HepG2 (cell line): ENCODE measurements around the gene CRKL. TPM values are rescaled to one million over a fixed set of nuclear protein-coding genes. Genes with fewer than 3 reads are reported as not detected.

Source experiments
- AGO2 ChIP-seq: fragments of 200-400 bp; formaldehyde crosslinking; optimal IDR thresholded peaks from 2 replicates; pipeline ENCODE3; 2017; ENCODE audit warnings: mild to moderate bottlenecking, low read depth, low read length, moderate library complexity
- ERF ChIP-seq: IDR thresholded peaks from 2 replicates; pipeline ENCODE4 v1.6.1; 2018; ENCODE audit warnings: missing biosample characterization, missing genetic modification reagents
- NRL ChIP-seq: sonication (generic); formaldehyde crosslinking; IDR thresholded peaks from 2 replicates; pipeline ENCODE4 v1.5.0; 2020; ENCODE audit warnings: missing genetic modification reagents, mild to moderate bottlenecking, moderate library complexity, borderline replicate concordance
- PAXIP1 ChIP-seq: sonication (generic); formaldehyde crosslinking; conservative IDR thresholded peaks from 2 replicates; pipeline ENCODE4 v1.4.0; 2020; ENCODE audit warnings: mild to moderate bottlenecking, missing genetic modification reagents, moderate library complexity
- PBX3 ChIP-seq: sonication (generic); formaldehyde crosslinking; IDR thresholded peaks from 2 replicates; pipeline ENCODE4 v1.8.1; 2023; ENCODE audit warnings: missing genetic modification reagents, inconsistent platforms, borderline replicate concordance
- PHF21A ChIP-seq: sonication (generic); formaldehyde crosslinking; IDR thresholded peaks from 2 replicates; pipeline ENCODE4 v1.5.0; 2020; ENCODE audit warnings: mild to moderate bottlenecking, missing genetic modification reagents
- SMARCE1 ChIP-seq: fragments of 450-650 bp; IDR thresholded peaks from 2 replicates; pipeline ENCODE4 v1.6.1; 2017; ENCODE audit warnings: borderline replicate concordance
- TMF1 ChIP-seq: sonication (generic); formaldehyde crosslinking; IDR thresholded peaks from 2 replicates; pipeline ENCODE4 v1.8.1; 2022; ENCODE audit warnings: low read depth, missing genetic modification reagents
- ZFYVE20 ChIP-seq: sonication (generic); formaldehyde crosslinking; IDR thresholded peaks from 2 replicates; pipeline ENCODE4 v1.8.0; 2023; ENCODE audit warnings: low read depth, mild to moderate bottlenecking, moderate library complexity, missing genetic modification reagents, borderline replicate concordance
- ZNF431 ChIP-seq: sonication (generic); formaldehyde crosslinking; IDR thresholded peaks from 2 replicates; pipeline ENCODE4 v1.9.0; 2022; ENCODE audit warnings: missing genetic modification reagents, low read depth, mild to moderate bottlenecking, borderline replicate concordance
- ZNF660 ChIP-seq: sonication (generic); formaldehyde crosslinking; IDR thresholded peaks from 2 replicates; pipeline ENCODE4 v1.5.1; 2020; ENCODE audit warnings: mild to moderate bottlenecking, low read depth, missing genetic modification reagents, borderline replicate concordance
- ZNF776 ChIP-seq: sonication (generic); formaldehyde crosslinking; IDR thresholded peaks from 2 replicates; pipeline ENCODE4 v1.4.0; 2020; ENCODE audit warnings: mild to moderate bottlenecking, missing genetic modification reagents
- ZSCAN12 ChIP-seq: sonication (generic); formaldehyde crosslinking; IDR thresholded peaks from 2 replicates; pipeline ENCODE4 v1.9.0; 2021; ENCODE audit warnings: mild to moderate bottlenecking, missing genetic modification reagents
- polyA plus RNA-seq, 8 experiments: library from polyadenylated mRNA; depleted of rRNA in 3 of 8; stranded (reverse) in 7 of 8; unstranded in 1 of 8; fragments of >200 nt; fragmentation: Illumina TruSeq in 4 of 8; extraction: Trizol in 4 of 8; gene quantifications; 2 replicates each; pipeline versions ENCODE4 v1.2.1 to v1.2.3, GENCODE V29; 2011 to 2016; ENCODE audit warnings: low read depth in 4 of 8, missing spikeins in 1 of 8, mixed read lengths in 1 of 8; ENCODE audit not compliant: insufficient read depth in 1 of 8
- total RNA-seq, 5 experiments: library from RNA; depleted of rRNA; stranded (reverse); fragments of >200 nt; fragmentation: Illumina TruSeq; extraction: Trizol; gene quantifications; 2 replicates each; pipeline ENCODE4 v1.2.3, GENCODE V29; 2016; ENCODE audit warnings: low read depth in 1 of 5
- TF ChIP-seq, protein P1 (sequence below): sonication (generic); formaldehyde crosslinking; IDR thresholded peaks from 2 replicates; pipeline ENCODE4 v1.4.0; 2020; ENCODE audit warnings: missing genetic modification reagents
- TF ChIP-seq, protein P2 (sequence below), 2 experiments: sonication (generic) in 1 of 2; formaldehyde crosslinking in 1 of 2; IDR thresholded peaks; 2 replicates each; pipeline versions ENCODE4 v1.6.1 to v1.9.0; 2014 to 2022; ENCODE audit warnings: antibody characterized with exemption in 1 of 2, borderline replicate concordance in 1 of 2, inconsistent platforms in 1 of 2, low read depth in 1 of 2, missing genetic modification reagents in 1 of 2

The CRKL gene
- total and polyA plus RNA-seq, 2 of the 13 experiments (the other 11 are each of a cell fraction or from before 2014, with no cell fraction given): 37.4 to 60.6 TPM

- TF ChIP-seq PAXIP1 (CRISPR knock-in tag) (0 out of 2 replicates have a peak, but pooled peaks have one; percentile 25), ZFYVE20 (no peak), NRL (CRISPR knock-in tag) (0 out of 2 replicates have a peak, but pooled peaks have one; percentile 34), ZNF776 (CRISPR knock-in tag) (no peak), ZNF660 (CRISPR knock-in tag) (no peak), PHF21A (CRISPR knock-in tag) (0 out of 2 replicates have a peak, but pooled peaks have one; percentile 41), ZSCAN12 (CRISPR knock-in tag) (no peak), AGO2 (peak; percentile 54), ERF (CRISPR knock-in tag) (peak; percentile 43; the same call in 1 of the 2 replicates), SMARCE1 (no peak), ZNF431 (no peak), TMF1 (CRISPR knock-in tag) (0 out of 2 replicates have a peak, but pooled peaks have one; percentile 38), PBX3 (CRISPR knock-in tag) (no peak)
- TF ChIP-seq, protein P1, sequence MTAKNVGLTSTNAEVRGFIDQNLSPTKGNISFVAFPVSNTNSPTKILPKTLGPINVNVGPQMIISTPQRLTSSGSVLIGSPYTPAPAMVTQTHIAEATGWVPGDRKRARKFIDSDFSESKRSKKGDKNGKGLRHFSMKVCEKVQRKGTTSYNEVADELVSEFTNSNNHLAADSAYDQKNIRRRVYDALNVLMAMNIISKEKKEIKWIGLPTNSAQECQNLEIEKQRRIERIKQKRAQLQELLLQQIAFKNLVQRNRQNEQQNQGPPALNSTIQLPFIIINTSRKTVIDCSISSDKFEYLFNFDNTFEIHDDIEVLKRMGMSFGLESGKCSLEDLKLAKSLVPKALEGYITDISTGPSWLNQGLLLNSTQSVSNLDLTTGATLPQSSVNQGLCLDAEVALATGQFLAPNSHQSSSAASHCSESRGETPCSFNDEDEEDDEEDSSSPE (CRISPR knock-in tag): peak; percentile 47; the same call in 1 of the 2 replicates
- TF ChIP-seq, protein P2, sequence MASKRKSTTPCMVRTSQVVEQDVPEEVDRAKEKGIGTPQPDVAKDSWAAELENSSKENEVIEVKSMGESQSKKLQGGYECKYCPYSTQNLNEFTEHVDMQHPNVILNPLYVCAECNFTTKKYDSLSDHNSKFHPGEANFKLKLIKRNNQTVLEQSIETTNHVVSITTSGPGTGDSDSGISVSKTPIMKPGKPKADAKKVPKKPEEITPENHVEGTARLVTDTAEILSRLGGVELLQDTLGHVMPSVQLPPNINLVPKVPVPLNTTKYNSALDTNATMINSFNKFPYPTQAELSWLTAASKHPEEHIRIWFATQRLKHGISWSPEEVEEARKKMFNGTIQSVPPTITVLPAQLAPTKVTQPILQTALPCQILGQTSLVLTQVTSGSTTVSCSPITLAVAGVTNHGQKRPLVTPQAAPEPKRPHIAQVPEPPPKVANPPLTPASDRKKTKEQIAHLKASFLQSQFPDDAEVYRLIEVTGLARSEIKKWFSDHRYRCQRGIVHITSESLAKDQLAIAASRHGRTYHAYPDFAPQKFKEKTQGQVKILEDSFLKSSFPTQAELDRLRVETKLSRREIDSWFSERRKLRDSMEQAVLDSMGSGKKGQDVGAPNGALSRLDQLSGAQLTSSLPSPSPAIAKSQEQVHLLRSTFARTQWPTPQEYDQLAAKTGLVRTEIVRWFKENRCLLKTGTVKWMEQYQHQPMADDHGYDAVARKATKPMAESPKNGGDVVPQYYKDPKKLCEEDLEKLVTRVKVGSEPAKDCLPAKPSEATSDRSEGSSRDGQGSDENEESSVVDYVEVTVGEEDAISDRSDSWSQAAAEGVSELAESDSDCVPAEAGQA (IDR thresholded peaks at IDR 0.05; ENCODE audit: low read depth): no peak
- TF ChIP-seq, protein P2 (CRISPR knock-in tag; IDR thresholded peaks at IDR 0.05; ENCODE audit: borderline replicate concordance): no peak
These were observed 48.1 kb downstream of the CRKL start (continued) for GRCh38 chr22:20965104-20965887.
